Uterus (tissue), 4 donors: Measurements from ENCODE around the gene COL4A2. TPM values are rescaled to one million over a fixed set of nuclear protein-coding genes. Genes with fewer than 3 reads are reported as not detected.

ENCODE experiments used
- DNase-seq, 2 donors: peaks; one replicate each; pipeline ENCODE4 v3.0.0-alpha.2; 2019 to 2020
- H3K27ac ChIP-seq, 2 donors: fragments of 200-600 bp; sonication (generic); 1 replicate in 1 of 2; 2 replicates in 1 of 2; pipeline ENCODE4 v1.5.1; 2016 to 2018
- H3K27me3 ChIP-seq, 2 donors: fragments of 200-600 bp; sonication (generic); one replicate each; pipeline ENCODE4 v1.5.1; 2018 to 2019; ENCODE audit warnings: control low read depth in 1 of 2
- H3K36me3 ChIP-seq, 2 donors: fragments of 200-600 bp; sonication (generic); one replicate each; pipeline ENCODE4 v1.5.1; 2019; ENCODE audit warnings: control low read depth in 1 of 2
- H3K4me1 ChIP-seq, 2 donors: fragments of 200-600 bp; sonication (generic); one replicate each; pipeline ENCODE4 v1.5.1; 2018 to 2019; ENCODE audit warnings: control low read depth in 1 of 2
- H3K4me3 ChIP-seq, 2 donors: fragments of 200-600 bp; sonication (generic); 1 replicate in 1 of 2; 2 replicates in 1 of 2; pipeline ENCODE4 v1.5.1; 2018 to 2019; ENCODE audit warnings: mild to moderate bottlenecking in 1 of 2
- H3K9me3 ChIP-seq, 2 donors: fragments of 200-600 bp; sonication (generic); one replicate each; pipeline ENCODE4 v1.5.1; 2019; ENCODE audit warnings: control low read depth in 1 of 2
- CTCF ChIP-seq, 4 experiments: fragments of 200-600 bp in 2 of 4; fragments of 450-650 bp in 2 of 4; sonication (generic) in 2 of 4; IDR thresholded peaks; one replicate each; pipeline ENCODE4 v1.5.1; 2016 to 2019; ENCODE audit warnings: antibody characterized with exemption in 4 of 4, mild to moderate bottlenecking in 2 of 4, moderate library complexity in 1 of 4
- POLR2A ChIP-seq, 2 donors: fragments of 450-650 bp; IDR thresholded peaks; one replicate each; pipeline ENCODE4 v1.6.1; 2016; ENCODE audit warnings: antibody characterized with exemption in 2 of 2, mild to moderate bottlenecking in 1 of 2, moderate library complexity in 1 of 2
- intact Hi-C: fragments of 100-400 bp; cut with DNase I; formaldehyde crosslinking; loops from one replicate; pipeline ENCODE4 v1.15.1; 2023; ENCODE audit warnings: low total_unique reads
- total RNA-seq, 4 donors: library from RNA; depleted of rRNA in 3 of 4; stranded (reverse); fragments of >200 nt in 3 of 4; gene quantifications; one replicate each; pipeline versions ENCODE4 v1.1.0 to v1.2.4, GENCODE V29; 2014 to 2023
- donor health status: DM: yes; HTN: yes; CAD: no.

The COL4A2 gene
- total RNA-seq, 4 donors from 2014 or later: 157 to 606 (median 284) TPM

- H3K36me3 ChIP-seq: no peaks in the 10 kb centered on the region
- H3K27ac ChIP-seq: peak overlapping the region; percentile 92 to 97
- no peak overlapping the region for H3K4me3 ChIP-seq
- no peaks in the 10 kb centered on the region for H3K9me3 ChIP-seq
- intact Hi-C loops: loop anchor here (5.0 to 10.0 kb wide), 2 partner anchors 104 to 186 kb away; partner anchors contain the start of genes COL4A1 and COL4A2
- TF ChIP-seq POLR2A (IDR thresholded peaks at IDR 0.05) (no peak), CTCF (IDR thresholded peaks at IDR 0.05) (no peak)
- H3K27me3 ChIP-seq: no peaks in the 10 kb centered on the region
- peaks cover 37% of the 10 kb centered on the region in 2 donors for H3K4me1 ChIP-seq
- DNase-seq: no peak
Observed at GRCh38 chr13:110410936-110411687, 104.0 kb downstream of the COL4A2 start.

- Histone ChIP-seq H3K4me3 (no peak overlapping the region), H3K4me1 (peaks cover 36 to 38% of the 10 kb centered on the region in 2 donors), H3K9me3 (no peaks in the 10 kb centered on the region), H3K27me3 (no peaks in the 10 kb centered on the region), H3K27ac (peak overlapping the region; percentile 92 to 97), H3K36me3 (no peaks in the 10 kb centered on the region)
- no peak for DNase-seq
- no peak for TF ChIP-seq POLR2A (IDR thresholded peaks at IDR 0.05)
- no peak for TF ChIP-seq CTCF (IDR thresholded peaks at IDR 0.05)
- intact Hi-C loops: loop anchor here (5.0 to 10.0 kb wide), 2 partner anchors 104 to 187 kb away; partner anchors contain the start of genes COL4A1 and COL4A2
Observed at GRCh38 chr13:110411688-110412059, 104.6 kb downstream of the COL4A2 start.

DNA sequence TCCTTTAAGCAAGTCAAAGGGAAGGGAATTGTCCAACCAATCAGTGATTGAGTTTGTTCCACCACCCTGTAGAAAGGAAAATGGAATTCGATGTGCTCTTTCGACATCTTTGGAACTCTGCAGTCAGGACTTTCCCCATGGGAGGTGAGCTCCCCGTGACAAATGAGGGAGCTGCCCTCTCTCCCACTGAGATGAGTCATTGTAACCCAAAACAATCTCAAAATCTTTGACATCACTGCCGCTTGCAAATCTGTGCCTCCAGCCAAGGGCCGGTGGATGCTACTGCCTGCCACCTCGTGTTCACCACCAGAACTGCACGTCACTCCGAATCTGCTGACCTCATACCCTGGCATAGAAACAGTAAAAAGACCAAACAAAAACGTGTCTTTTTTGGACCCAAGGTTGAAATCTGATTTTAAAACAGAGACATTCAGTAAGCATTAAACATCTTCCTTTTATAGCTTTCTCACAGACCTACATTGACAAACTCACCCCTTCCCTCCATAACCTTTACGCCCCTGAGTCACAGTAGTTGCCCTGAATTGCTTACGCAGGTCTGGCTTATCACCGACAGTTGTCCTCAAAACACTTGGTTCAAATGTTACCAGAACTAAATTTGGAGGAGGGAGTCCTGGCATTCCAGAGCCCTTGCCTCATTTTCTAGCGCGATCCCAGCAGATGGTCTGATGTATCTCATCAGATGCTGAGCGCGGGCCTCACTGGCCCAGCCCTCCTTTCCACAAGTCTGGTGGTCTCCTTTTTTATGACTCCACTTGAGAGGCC, 105.2 kb downstream of the COL4A2 start:
- TF ChIP-seq CTCF (IDR thresholded peaks at IDR 0.05) (peak; percentile 88 to 96 (median 90)), POLR2A (IDR thresholded peaks at IDR 0.05) (peak; percentile 29 to 56)
- intact Hi-C loops: loop anchor here (5.0 to 10.0 kb wide), 2 partner anchors 105 to 188 kb away; partner anchors contain the start of genes COL4A1 and COL4A2
- peak; percentile 94 to 96 for DNase-seq
- H3K27me3 ChIP-seq: no peaks in the 10 kb centered on the region
- no peak overlapping the region for H3K4me3 ChIP-seq
- peak overlapping the region; percentile 92 to 97 for H3K27ac ChIP-seq
- H3K9me3 ChIP-seq: no peaks in the 10 kb centered on the region
- H3K36me3 ChIP-seq: no peaks in the 10 kb centered on the region
- peaks cover 31 to 42% of the 10 kb centered on the region in 2 donors for H3K4me1 ChIP-seq

DNA sequence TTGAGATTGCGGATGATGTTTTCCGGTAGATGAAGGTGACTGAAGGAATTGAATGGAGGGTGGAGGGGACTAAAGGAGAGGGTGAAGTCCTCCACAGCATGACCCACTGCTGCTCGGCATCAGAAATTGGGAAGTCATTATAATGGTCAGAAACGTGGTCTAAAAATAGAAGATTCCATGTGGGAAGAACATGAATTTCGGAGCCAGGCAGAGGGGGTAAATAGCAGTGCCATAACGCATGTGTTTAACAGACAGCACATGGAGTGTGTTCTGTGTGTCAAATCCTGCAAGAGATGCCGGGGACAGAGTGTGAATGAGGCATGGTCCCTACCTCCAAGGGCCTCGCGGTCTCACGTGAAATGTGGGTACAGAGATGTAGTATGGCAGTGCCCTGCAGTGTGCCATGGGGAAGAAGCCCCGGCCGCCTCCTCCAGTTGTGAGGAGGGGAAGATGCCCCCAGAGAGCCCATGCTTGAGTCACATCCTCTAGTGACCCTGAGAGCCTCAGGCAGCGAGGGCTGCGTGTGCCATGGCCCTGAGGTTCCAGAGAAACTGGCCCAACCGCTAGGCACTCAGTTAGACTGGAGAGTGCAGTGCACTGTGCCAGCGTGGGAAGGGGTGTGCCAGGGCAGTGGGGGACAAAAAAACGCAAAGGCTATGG, 106.1 kb downstream of the COL4A2 start:
- no peaks in the 10 kb centered on the region for H3K36me3 ChIP-seq
- TF ChIP-seq POLR2A (IDR thresholded peaks at IDR 0.05) (no peak), CTCF (IDR thresholded peaks at IDR 0.05) (no peak)
- H3K4me3 ChIP-seq: no peak overlapping the region
- H3K4me1 ChIP-seq: peaks cover 29 to 47% of the 10 kb centered on the region in 2 donors
- intact Hi-C loops: loop anchor here (5.0 to 10.0 kb wide), 2 partner anchors 106 to 188 kb away; partner anchors contain the start of genes COL4A1 and COL4A2
- H3K27me3 ChIP-seq: no peaks in the 10 kb centered on the region
- no peak for DNase-seq
- H3K9me3 ChIP-seq: no peaks in the 10 kb centered on the region
- peak overlapping the region; percentile 91 to 97 for H3K27ac ChIP-seq
